ENCODE data around the gene MEF2C. TPM values are rescaled to one million over a fixed set of nuclear protein-coding genes. Genes with fewer than 3 reads are reported as not detected.

The MEF2C gene
- total RNA-seq, 3 donors from 2014 or later (not counting 1 experiment from before 2014, with no cell fraction given), result 9.2 to 22.0 (median 18.3) TPM

- WGBS (ENCODE audit: insufficient coverage), result 4% methylated on average over 5 of the region's 8 CpGs
- H3K4me1 ChIP-seq (ENCODE audit: control insufficient read depth, insufficient read depth, low read length), result peaks cover 8% of the 10 kb centered on the region
- ATAC-seq, result peak; percentile 57 to 66 (median 58)
- DNase-seq, result peak in 1 of 2 donors; percentile 23
- Mint-ChIP-seq H3K9me3 (no peaks in the 10 kb centered on the region), H3K27ac (peak overlapping the region; percentile 53 to 81), H3K4me3 (no peak overlapping the region), H3K27me3 (ENCODE audit: low read depth in 2 of 2) (peaks cover 0 to 7% of the 10 kb centered on the region in 2 donors), H3K4me1 (peaks cover 34 to 54% of the 10 kb centered on the region in 2 donors), H3K36me3 (no peaks in the 10 kb centered on the region)
- H3K27ac ChIP-seq (ENCODE audit: low read length), result peak overlapping the region; percentile 70
- no peak overlapping the region for H3K4me3 ChIP-seq (ENCODE audit: low read length)
- intact Hi-C loops (cut with micrococcal nuclease), result loop anchor here (5.0 kb wide), 2 partner anchors 55 to 95 kb away; partner anchors contain the start of gene MEF2C
- no peaks in the 10 kb centered on the region for H3K36me3 ChIP-seq (ENCODE audit: control insufficient read depth, insufficient read depth, low read length)
- no peaks in the 10 kb centered on the region for H3K9me3 ChIP-seq (ENCODE audit: control insufficient read depth, insufficient read depth, low read length)
- no peak for TF ChIP-seq CTCF (IDR thresholded peaks at IDR 0.05)
- no peaks in the 10 kb centered on the region for H3K27me3 ChIP-seq (ENCODE audit: control insufficient read depth, insufficient read depth, low read length)
Observed at GRCh38 chr5:88826646-88827585, 56.1 kb downstream of the MEF2C start.

- Mint-ChIP-seq H3K27me3 (ENCODE audit: low read depth in 2 of 2) (peaks cover 0 to 7% of the 10 kb centered on the region in 2 donors), H3K4me1 (peaks cover 34 to 54% of the 10 kb centered on the region in 2 donors), H3K27ac (peak overlapping the region; percentile 53 to 81), H3K36me3 (no peaks in the 10 kb centered on the region), H3K4me3 (peak overlapping the region; percentile 56), H3K9me3 (no peaks in the 10 kb centered on the region)
- DNase-seq, result no peak
- 21% methylated on average over 2 of the region's 5 CpGs for WGBS (ENCODE audit: insufficient coverage)
- no peak for TF ChIP-seq CTCF (IDR thresholded peaks at IDR 0.05)
- H3K4me3 ChIP-seq (ENCODE audit: low read length), result no peak overlapping the region
- peak overlapping the region; percentile 70 for H3K27ac ChIP-seq (ENCODE audit: low read length)
- intact Hi-C loops (cut with micrococcal nuclease), result loop anchor here (5.0 kb wide), 2 partner anchors 57 to 93 kb away; partner anchors contain the start of gene MEF2C
- H3K36me3 ChIP-seq (ENCODE audit: control insufficient read depth, insufficient read depth, low read length), result no peaks in the 10 kb centered on the region
- ATAC-seq, result no peak
- H3K27me3 ChIP-seq (ENCODE audit: control insufficient read depth, insufficient read depth, low read length), result no peaks in the 10 kb centered on the region
- H3K4me1 ChIP-seq (ENCODE audit: control insufficient read depth, insufficient read depth, low read length), result peaks cover 8% of the 10 kb centered on the region
- no peaks in the 10 kb centered on the region for H3K9me3 ChIP-seq (ENCODE audit: control insufficient read depth, insufficient read depth, low read length)
Observed at GRCh38 chr5:88825584-88826315, 57.2 kb downstream of the MEF2C start.

- H3K9me3 ChIP-seq (ENCODE audit: control insufficient read depth, insufficient read depth, low read length), result no peaks in the 10 kb centered on the region
- H3K27me3 Mint-ChIP-seq (ENCODE audit: low read depth in 2 of 2), result peaks cover 0 to 7% of the 10 kb centered on the region in 2 donors
- no peak for TF ChIP-seq CTCF (IDR thresholded peaks at IDR 0.05)
- WGBS (ENCODE audit: insufficient coverage), result 10% methylated on average over 2 of the region's 5 CpGs
- no peaks in the 10 kb centered on the region for H3K36me3 Mint-ChIP-seq
- no peak for ATAC-seq
- H3K9me3 Mint-ChIP-seq, result no peaks in the 10 kb centered on the region
- H3K27ac ChIP-seq (ENCODE audit: low read length), result peak overlapping the region; percentile 70
- no peaks in the 10 kb centered on the region for H3K27me3 ChIP-seq (ENCODE audit: control insufficient read depth, insufficient read depth, low read length)
- H3K36me3 ChIP-seq (ENCODE audit: control insufficient read depth, insufficient read depth, low read length), result no peaks in the 10 kb centered on the region
- no peak for DNase-seq
- H3K4me3 ChIP-seq (ENCODE audit: low read length), result no peak overlapping the region
- H3K4me1 ChIP-seq (ENCODE audit: control insufficient read depth, insufficient read depth, low read length), result peaks cover 8% of the 10 kb centered on the region
- no peak overlapping the region for H3K27ac Mint-ChIP-seq
- peaks cover 28 to 47% of the 10 kb centered on the region in 2 donors for H3K4me1 Mint-ChIP-seq
- H3K4me3 Mint-ChIP-seq, result no peak overlapping the region
- intact Hi-C loops (cut with micrococcal nuclease), result loop anchor here (5.0 kb wide), 2 partner anchors 57 to 93 kb away; partner anchors contain the start of gene MEF2C
Observed at GRCh38 chr5:88824892-88825583, 57.9 kb downstream of the MEF2C start.

Data from natural killer cell (primary cell).